Panc1 (cell line): ENCODE results near the gene ABRAXAS1. TPM values are rescaled to one million over a fixed set of nuclear protein-coding genes. Genes with fewer than 3 reads are reported as not detected.

Source experiments
- ATAC-seq: fragments of 200-7000 bp; cut with Tn5 transposase; 2 replicates; pipeline ENCODE4 v1.9.1; 2020; ENCODE audit warnings: mild to moderate bottlenecking, moderate library complexity
- BruUV-seq: library from RNA; stranded (reverse); fragments of 400-500 nt; replicated peaks from 2 replicates; lab custom pipeline; 2021; lab: Mats Ljungman, UMichigan
- CTCF ChIA-PET: fragments of 300-600 bp; sonication (Branson Sonifier 250); formaldehyde crosslinking; loops from one replicate; lab custom pipeline; 2022; ENCODE audit warnings: antibody characterized with exemption; lab: Charles Lee
- POLR2A ChIA-PET: fragments of 300-600 bp; sonication (Branson Sonifier 250); formaldehyde crosslinking; loops from one replicate; lab custom pipeline; 2022; ENCODE audit warnings: antibody characterized with exemption; lab: Charles Lee
- DNase-seq: peaks from one replicate; pipeline ENCODE4 v3.0.0-alpha.2; 2010; ENCODE audit warnings: low read depth, low spot score
- H3K27ac ChIP-seq: 2 replicates; pipeline ENCODE4 v1.5.1; 2011; ENCODE audit warnings: mild to moderate bottlenecking, low read length, inconsistent platforms
- H3K27me3 ChIP-seq: fragments of 200-500 bp; sonication (Bioruptor generic); 2 replicates; pipeline ENCODE4 v1.6.0; 2014; ENCODE audit warnings: low read length, inconsistent platforms; ENCODE audit not compliant: control insufficient read depth, insufficient read depth
- H3K36me3 ChIP-seq: fragments of 200-500 bp; sonication (Bioruptor generic); 2 replicates; pipeline ENCODE4 v1.5.1; 2014; ENCODE audit warnings: inconsistent platforms, mild to moderate bottlenecking, low read length, moderate library complexity; ENCODE audit not compliant: control insufficient read depth, insufficient read depth
- H3K4me1 ChIP-seq: 2 replicates; pipeline ENCODE4 v1.5.1; 2011; ENCODE audit warnings: inconsistent platforms, mild to moderate bottlenecking, low read length, moderate library complexity; ENCODE audit not compliant: control insufficient read depth, insufficient read depth
- H3K4me3 ChIP-seq, 2 experiments: 2 replicates each; pipeline ENCODE4 v1.5.1; 2011 to 2012; ENCODE audit warnings: low read depth in 2 of 2, low read length in 2 of 2, mild to moderate bottlenecking in 2 of 2, inconsistent platforms in 1 of 2, moderate library complexity in 1 of 2
- H3K9me3 ChIP-seq: fragments of 200-500 bp; sonication (Bioruptor generic); 2 replicates; pipeline ENCODE4 v1.5.1; 2014; ENCODE audit warnings: low read depth, mild to moderate bottlenecking, inconsistent platforms, low read length, moderate library complexity; ENCODE audit not compliant: control insufficient read depth, insufficient read depth
- POLR2AphosphoS5 ChIP-seq: IDR thresholded peaks from 2 replicates; pipeline ENCODE4 v1.6.1; 2012; ENCODE audit warnings: mild to moderate bottlenecking, low read depth, low read length, moderate library complexity
- SIN3A ChIP-seq: IDR thresholded peaks from 2 replicates; pipeline ENCODE4 v1.6.1; 2012; ENCODE audit warnings: low read depth, mild to moderate bottlenecking, low read length, moderate library complexity, borderline replicate concordance; ENCODE audit not compliant: insufficient read depth
- TCF7L2 ChIP-seq: IDR thresholded peaks from 2 replicates; pipeline ENCODE4 v1.6.1; 2011; ENCODE audit warnings: mild to moderate bottlenecking, low read depth, low read length, inconsistent platforms
- in situ Hi-C: cut with HindIII; loops from 2 replicates; pipeline ENCODE4 v1.10.0; 2016; ENCODE audit warnings: low sequenced_read_pairs, low pct_unique_long_range_greater_than_20kb
- intact Hi-C: fragments of 100-400 bp; cut with micrococcal nuclease; formaldehyde crosslinking; loops from one replicate; pipeline ENCODE4 v1.10.0; 2022; ENCODE audit not compliant: unreplicated experiment
- total RNA-seq: library from RNA; stranded (reverse); gene quantifications from one replicate; pipeline ENCODE4 v1.2.1, GENCODE V29; 2021; ENCODE audit not compliant: unreplicated experiment
- TF ChIP-seq, protein P1 (sequence below): fragments of 450-650 bp; IDR thresholded peaks from 2 replicates; pipeline ENCODE4 v1.5.1; 2017; ENCODE audit warnings: mild to moderate bottlenecking
- TF ChIP-seq, protein P2 (sequence below), 2 experiments: IDR thresholded peaks; 2 replicates each; pipeline ENCODE4 v1.6.1; 2011 to 2012; ENCODE audit warnings: low read depth in 2 of 2, control low read depth in 1 of 2, low read length in 1 of 2, mild to moderate bottlenecking in 1 of 2, moderate library complexity in 1 of 2; ENCODE audit not compliant: insufficient read depth in 1 of 2

ABRAXAS1 gene
- total RNA-seq, 1 experiment from 2014 or later: 8.3 TPM

DNA sequence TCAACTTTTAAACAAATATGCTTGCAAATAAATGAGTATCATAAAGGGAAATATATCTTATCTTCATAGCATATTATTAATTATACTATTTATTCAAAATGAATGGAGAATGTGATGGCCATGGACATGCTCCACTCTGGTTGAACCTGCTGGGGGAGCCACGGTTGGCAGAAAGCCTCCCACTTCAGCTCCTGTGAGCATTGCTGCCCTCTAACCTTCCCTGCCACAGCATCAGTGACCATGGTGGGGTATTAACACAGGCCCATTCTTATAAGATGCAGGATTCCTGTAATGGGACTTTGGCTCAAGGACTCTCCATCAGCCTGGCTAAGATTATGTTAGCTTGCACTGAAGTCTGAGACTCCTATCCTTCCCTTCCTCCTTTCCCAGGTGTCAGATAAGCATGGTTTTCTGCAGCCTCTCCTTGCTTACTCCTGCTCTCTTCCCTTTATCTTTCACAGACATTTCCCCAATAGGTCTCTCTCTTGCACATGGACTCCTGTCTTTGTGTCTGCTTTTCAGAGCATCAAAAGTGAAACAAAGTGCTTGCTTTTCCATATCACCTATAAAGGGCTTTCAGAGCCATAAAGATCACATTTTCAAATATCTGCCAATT, 4.9 kb upstream of the ABRAXAS1 start:
- Histone ChIP-seq H3K9me3 (no peaks in the 10 kb centered on the region), H3K4me3 (no peak overlapping the region), H3K36me3 (no peaks in the 10 kb centered on the region), H3K27me3 (no peaks in the 10 kb centered on the region), H3K27ac (no peak overlapping the region), H3K4me1 (peaks cover 5% of the 10 kb centered on the region; the same call in 1 of the 2 replicates)
- intact Hi-C loops: loop anchor here (2.0 kb wide), 1 partner anchor 151 kb away; no protein-coding TSS in a partner anchor
- CTCF ChIA-PET: no interaction called here
- BruUV-seq: no TSS peak
- DNase-seq (no peak), ATAC-seq (no peak)
- TF ChIP-seq TCF7L2 (no peak), POLR2AphosphoS5 (no peak), SIN3A (no peak)
- TF ChIP-seq, protein P1, sequence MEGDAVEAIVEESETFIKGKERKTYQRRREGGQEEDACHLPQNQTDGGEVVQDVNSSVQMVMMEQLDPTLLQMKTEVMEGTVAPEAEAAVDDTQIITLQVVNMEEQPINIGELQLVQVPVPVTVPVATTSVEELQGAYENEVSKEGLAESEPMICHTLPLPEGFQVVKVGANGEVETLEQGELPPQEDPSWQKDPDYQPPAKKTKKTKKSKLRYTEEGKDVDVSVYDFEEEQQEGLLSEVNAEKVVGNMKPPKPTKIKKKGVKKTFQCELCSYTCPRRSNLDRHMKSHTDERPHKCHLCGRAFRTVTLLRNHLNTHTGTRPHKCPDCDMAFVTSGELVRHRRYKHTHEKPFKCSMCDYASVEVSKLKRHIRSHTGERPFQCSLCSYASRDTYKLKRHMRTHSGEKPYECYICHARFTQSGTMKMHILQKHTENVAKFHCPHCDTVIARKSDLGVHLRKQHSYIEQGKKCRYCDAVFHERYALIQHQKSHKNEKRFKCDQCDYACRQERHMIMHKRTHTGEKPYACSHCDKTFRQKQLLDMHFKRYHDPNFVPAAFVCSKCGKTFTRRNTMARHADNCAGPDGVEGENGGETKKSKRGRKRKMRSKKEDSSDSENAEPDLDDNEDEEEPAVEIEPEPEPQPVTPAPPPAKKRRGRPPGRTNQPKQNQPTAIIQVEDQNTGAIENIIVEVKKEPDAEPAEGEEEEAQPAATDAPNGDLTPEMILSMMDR: no peak
- TF ChIP-seq, protein P2, sequence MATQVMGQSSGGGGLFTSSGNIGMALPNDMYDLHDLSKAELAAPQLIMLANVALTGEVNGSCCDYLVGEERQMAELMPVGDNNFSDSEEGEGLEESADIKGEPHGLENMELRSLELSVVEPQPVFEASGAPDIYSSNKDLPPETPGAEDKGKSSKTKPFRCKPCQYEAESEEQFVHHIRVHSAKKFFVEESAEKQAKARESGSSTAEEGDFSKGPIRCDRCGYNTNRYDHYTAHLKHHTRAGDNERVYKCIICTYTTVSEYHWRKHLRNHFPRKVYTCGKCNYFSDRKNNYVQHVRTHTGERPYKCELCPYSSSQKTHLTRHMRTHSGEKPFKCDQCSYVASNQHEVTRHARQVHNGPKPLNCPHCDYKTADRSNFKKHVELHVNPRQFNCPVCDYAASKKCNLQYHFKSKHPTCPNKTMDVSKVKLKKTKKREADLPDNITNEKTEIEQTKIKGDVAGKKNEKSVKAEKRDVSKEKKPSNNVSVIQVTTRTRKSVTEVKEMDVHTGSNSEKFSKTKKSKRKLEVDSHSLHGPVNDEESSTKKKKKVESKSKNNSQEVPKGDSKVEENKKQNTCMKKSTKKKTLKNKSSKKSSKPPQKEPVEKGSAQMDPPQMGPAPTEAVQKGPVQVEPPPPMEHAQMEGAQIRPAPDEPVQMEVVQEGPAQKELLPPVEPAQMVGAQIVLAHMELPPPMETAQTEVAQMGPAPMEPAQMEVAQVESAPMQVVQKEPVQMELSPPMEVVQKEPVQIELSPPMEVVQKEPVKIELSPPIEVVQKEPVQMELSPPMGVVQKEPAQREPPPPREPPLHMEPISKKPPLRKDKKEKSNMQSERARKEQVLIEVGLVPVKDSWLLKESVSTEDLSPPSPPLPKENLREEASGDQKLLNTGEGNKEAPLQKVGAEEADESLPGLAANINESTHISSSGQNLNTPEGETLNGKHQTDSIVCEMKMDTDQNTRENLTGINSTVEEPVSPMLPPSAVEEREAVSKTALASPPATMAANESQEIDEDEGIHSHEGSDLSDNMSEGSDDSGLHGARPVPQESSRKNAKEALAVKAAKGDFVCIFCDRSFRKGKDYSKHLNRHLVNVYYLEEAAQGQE (IDR thresholded peaks at IDR 0.05; ENCODE audit: insufficient read depth in 1 of 2, low read depth in 2 of 2, low read length in 1 of 2): no peak
- in situ Hi-C loops: no loop called here
- POLR2A ChIA-PET: interaction anchor here (0.6 kb wide), 2 partner anchors 131 to 1209 kb away, joined by 3 read pairs; no protein-coding TSS in a partner anchor

DNA sequence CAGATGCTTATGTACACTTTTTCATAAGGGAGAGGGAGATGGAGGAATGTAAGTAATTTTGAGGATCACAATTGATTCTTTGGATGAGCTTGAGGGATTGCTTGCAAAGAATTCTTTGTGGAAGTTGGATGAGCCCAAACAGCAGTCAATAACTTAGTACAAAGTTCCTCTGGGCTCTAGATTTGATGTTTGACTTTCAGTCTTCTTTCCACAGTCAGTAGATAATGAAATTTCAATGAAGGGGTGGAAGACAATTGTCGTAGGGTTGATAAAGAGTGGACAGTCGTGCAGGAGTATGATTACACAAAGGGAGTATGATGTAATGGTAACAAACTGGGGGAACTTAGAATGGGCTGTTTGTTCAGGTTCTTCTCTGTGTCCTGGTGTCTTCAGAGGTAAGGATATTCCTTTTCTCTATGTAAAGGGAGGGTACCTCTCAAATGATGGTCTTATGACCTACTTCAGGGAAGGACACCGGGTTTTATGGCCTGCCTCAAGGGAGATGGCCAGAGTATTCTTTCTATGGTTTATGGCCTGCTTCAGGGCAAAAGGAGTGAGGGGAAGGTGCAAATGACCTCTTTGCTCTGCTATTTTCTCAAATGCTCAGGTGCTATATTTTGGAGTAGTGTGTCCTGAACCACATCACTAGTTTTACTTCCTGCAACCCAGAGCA, 1.7 kb upstream of the ABRAXAS1 start:
- ChIA-PET POLR2A (interaction anchor here (0.6 kb wide), 1 partner anchor 114 kb away, joined by 3 read pairs; no protein-coding TSS in a partner anchor), CTCF (no interaction called here)
- peaks cover 5% of the 10 kb centered on the region; the same call in 1 of the 2 replicates for H3K4me1 ChIP-seq
- no peaks in the 10 kb centered on the region for H3K27me3 ChIP-seq
- no peaks in the 10 kb centered on the region; the same call in 1 of the 2 replicates for H3K36me3 ChIP-seq
- H3K9me3 ChIP-seq: no peaks in the 10 kb centered on the region
- in situ Hi-C loops: no loop called here
- intact Hi-C loops: no loop called here
- ATAC-seq: no peak
- BruUV-seq: no TSS peak
- no peak for TF ChIP-seq SIN3A
- TF ChIP-seq, protein P1: no peak
- TF ChIP-seq, protein P2 (IDR thresholded peaks at IDR 0.05; ENCODE audit: insufficient read depth in 1 of 2, low read depth in 2 of 2, low read length in 1 of 2): no peak
- TF ChIP-seq POLR2AphosphoS5: no peak
- no peak for TF ChIP-seq TCF7L2
- no peak overlapping the region for H3K27ac ChIP-seq
- DNase-seq: no peak
- no peak overlapping the region for H3K4me3 ChIP-seq
